HG02852 (cell line): ENCODE measurements around the gene WNT4.

Experiments
- ATAC-seq: cut with Tn5 transposase; IDR thresholded peaks from one replicate; pipeline ENCODE4 v1.9.1; 2021; ENCODE audit warnings: mild to moderate bottlenecking, moderate library complexity; ENCODE audit not compliant: unreplicated experiment

The WNT4 gene

GRCh38 chr1:22164841-22165808, 22.2 kb upstream of the WNT4 start:
- ATAC-seq = no peak

GRCh38 chr1:22163564-22163963, 20.7 kb upstream of the WNT4 start:
- ATAC-seq = no peak

- no peak for ATAC-seq
These were observed 20.2 kb upstream of the WNT4 start for GRCh38 chr1:22163137-22163536.

- no peak for ATAC-seq
These were observed 17.0 kb upstream of the WNT4 start for GRCh38 chr1:22159891-22160290.

- no peak for ATAC-seq
These were observed 15.8 kb upstream of the WNT4 start for GRCh38 chr1:22158654-22159053.

DNA sequence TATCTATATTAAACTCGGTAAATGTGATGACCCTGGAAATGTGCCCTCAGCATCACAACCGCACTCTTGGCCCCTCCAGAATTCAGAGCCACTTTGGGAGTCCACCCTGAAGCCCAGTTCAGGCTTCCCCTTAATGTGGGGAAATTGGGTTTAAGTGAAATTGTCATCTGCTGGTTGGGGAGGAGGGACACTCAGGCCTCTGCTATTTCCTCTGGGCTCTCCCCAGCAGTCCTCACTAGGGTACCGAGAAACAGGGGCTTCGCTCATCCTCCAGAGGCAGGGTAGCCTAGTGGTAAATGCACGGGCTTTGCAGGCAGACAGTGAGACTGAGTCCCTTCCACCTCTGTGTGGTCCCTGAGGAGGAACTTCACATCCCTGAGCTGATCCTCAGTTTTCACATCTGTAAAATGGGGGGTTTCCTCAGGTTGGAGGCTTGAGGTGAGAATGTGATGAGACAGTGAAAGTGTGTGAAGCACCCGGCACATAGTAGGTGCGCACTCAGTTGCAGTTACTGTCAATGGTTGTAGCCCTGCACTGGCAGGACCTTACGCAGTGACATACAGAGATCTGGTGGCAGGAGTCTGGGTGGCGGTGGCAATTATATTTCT, 14.6 kb upstream of the WNT4 start:
- ATAC-seq = no peak

- no peak for ATAC-seq
These were observed 12.6 kb upstream of the WNT4 start for GRCh38 chr1:22155517-22155916.

DNA sequence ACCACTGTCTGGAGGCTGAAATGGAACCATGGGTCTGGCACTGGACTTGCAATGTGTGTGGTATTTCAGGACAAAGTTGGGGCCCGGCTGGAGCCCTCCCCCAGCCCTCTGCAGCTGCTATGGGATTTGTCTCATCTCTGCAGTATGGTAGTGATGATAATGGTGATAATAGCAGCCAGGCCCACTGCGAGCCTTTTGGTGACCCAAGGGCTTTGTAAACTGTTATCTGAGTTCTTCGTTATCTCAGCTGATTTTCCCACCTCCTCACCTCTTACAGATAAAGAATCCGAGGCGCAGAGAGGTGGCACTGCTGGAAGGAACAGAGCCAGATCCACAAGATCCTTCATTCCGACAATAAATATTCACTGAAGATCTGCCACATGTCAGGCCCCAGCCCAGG, 11.7 kb upstream of the WNT4 start:
- no peak for ATAC-seq

GRCh38 chr1:22153660-22154437, 11.0 kb upstream of the WNT4 start:
- ATAC-seq = no peak

DNA sequence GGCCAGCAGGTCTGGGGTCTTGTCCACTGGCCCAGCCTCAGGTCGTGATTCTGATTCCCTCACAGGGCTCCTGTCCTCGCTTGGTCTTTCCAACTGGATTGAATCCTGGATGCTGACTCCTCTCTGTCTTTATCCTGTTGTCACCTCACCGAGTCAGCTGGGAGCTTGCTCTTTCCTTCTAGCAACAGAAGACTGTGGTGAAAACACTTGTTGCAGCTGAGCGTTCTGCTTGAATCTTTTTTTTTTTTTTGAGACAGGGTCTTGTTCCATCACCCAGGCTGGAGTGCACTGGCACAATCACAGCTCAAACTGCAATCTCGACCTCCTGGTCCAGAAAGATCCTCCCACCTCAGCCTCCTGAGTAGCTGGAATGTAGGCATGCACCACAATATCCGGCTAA, 8.0 kb upstream of the WNT4 start:
- no peak for ATAC-seq

- ATAC-seq = no peak
These were observed 407 bp downstream of the WNT4 start for GRCh38 chr1:22142315-22143064.

DNA sequence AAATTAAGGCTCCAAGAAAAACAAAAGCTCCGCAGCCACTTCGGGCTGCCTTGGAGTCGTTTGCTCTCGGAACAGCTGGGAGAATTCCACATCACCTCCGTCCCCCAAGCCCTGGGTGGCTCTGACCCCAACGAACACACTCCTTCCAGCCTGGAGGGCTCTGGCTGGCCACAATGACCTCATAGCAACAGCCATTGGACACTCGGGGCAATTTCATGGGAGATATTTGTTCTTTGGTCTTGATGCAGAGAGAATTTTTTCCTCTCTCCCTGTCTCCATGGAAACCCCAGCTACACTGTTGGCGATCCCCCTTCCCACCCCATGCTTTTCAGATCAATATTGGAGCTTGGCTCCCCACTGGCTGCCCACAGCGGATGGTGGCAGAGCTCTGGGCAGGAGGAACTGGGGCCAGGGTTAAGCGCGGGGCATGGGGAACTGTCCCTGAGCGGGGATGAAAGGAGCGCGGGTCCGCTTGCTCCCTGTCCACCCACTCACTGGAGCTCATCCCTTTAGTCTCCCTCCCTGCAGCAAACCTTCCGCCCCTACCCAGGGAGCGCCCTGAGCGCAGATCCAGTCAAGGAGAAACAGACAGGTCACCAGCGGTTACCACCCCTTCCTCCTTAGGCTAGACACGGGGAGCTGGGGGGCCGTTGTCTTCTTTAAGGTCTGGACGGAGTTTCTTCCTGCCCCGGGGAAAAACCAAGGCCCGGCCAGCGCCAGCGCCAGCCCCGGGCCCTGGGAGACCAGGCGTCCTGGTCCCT, 1.2 kb downstream of the WNT4 start:
- no peak for ATAC-seq

DNA sequence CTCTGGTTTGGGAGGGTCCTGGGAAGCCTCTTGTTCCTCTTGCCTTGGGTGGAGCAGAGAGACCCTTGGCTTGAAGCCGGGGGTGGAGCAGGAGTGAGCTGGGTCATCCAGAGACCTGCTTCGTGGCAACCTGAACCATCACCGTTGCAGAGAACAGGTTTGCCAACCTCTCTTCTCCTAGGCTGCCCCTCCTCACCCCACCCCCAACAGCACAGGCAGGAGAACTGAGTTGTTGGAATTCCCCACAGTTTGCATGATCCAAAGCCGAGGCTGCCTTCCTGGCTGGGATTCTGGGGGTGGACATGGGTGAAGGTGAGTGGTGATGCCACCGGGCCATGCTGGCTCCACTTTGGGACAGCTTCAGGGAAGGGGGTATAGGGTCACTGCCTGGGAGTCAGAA, 2.2 kb downstream of the WNT4 start:
- ATAC-seq = no peak

DNA sequence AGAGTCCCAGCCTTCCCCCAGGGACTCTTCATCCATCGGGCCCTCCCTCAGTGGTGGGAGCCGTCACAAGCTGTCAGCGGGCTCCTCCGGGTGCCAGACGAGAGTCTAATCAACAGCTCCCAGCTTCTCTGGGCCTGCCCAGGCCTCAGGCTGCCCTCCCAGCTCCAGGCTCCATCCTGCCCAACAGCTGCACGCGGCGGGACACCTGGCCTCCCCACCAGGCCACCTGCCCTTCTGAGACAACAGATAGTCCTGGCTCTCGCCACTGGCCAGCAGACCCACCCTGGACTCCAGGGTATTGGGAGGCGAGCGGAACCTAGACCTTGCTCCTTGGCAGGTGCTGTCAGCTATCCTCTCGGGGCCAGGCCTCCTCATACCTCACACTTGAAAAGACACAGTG, 3.1 kb downstream of the WNT4 start:
- ATAC-seq = no peak

- ATAC-seq = no peak
These were observed 3.8 kb downstream of the WNT4 start for GRCh38 chr1:22139066-22139594.

- no peak for ATAC-seq
These were observed 5.7 kb downstream of the WNT4 start for GRCh38 chr1:22137004-22137720.

GRCh38 chr1:22133931-22134324, 9.0 kb downstream of the WNT4 start:
- ATAC-seq = no peak

DNA sequence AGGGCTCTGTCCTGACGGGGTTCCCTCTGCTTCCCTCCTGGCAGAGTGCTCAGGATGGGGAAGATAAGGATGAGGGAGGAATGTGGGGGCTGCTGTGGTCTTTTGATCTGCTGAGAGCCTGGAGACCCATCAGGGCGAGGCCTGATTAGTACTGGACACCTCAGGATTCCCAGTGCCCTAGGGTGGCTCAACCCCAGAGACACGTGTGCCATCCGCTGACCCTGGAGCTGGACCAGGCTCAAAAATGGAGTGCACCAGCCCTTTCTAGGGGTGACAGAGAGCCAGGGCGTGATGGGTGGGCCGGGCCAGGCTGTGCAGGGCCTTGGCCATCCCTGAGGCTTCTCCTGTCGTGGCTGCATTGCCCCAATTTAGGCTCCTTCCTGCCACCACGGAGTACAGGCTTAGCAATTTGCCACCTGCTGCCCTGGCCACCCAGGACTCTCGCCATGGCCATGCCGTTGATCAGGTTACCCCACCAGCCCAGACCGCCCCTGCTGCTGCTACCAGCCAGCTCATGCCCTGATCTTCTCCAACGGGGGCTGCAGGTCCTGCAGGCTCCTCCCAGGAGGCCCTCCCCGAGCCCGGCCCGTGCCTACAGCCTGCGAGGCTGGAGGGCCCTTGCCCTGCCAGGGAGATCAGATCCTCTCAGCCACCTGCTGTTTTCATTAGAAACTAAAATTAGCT, 9.5 kb downstream of the WNT4 start:
- no peak for ATAC-seq
